GM23338 (cell line): ENCODE data around the gene APOBEC4.

Source experiments
- EZH2 ChIP-seq: fragments of 200-600 bp; sonication (generic); IDR thresholded peaks from one replicate; pipeline ENCODE4 v1.8.0; 2017; ENCODE audit warnings: antibody characterized with exemption, mild to moderate bottlenecking, low read depth; ENCODE audit not compliant: unreplicated experiment
- JUNB ChIP-seq: IDR thresholded peaks from one replicate; pipeline ENCODE4 v1.6.1; 2016; ENCODE audit warnings: antibody characterized with exemption; ENCODE audit not compliant: unreplicated experiment
- POLR2AphosphoS5 ChIP-seq: IDR thresholded peaks from 2 replicates; pipeline ENCODE4 v1.6.1; 2016; ENCODE audit warnings: antibody characterized with exemption, low read depth
- TF ChIP-seq, protein P1 (sequence below), 2 experiments: fragments of 200-600 bp in 1 of 2; sonication (generic) in 1 of 2; conservative IDR thresholded peaks; 2 replicates each; pipeline versions ENCODE4 v1.5.1 to v1.6.1; 2016 to 2017; ENCODE audit warnings: antibody characterized with exemption in 2 of 2, low read depth in 2 of 2, mild to moderate bottlenecking in 2 of 2, moderate library complexity in 1 of 2

DNA sequence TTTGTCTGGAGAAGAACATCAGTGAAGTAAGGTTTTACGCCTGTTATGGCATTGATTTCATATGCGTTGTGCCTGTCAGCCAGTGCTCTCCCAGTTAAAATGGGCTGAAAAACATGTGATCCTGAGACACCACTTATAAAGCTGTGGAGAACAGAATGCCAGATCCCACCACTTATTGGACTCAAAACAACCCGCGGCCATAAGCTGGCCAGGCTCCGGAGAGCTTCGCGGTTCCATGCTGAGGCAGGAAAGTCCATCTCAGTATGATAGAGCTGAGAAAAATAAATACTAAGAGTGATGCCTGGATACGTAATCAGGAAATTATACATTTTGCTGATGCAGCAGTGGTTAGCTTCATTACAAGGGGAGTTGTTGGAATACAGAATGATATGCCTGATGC, 5.1 kb downstream of the APOBEC4 start:
- TF ChIP-seq, protein P1, sequence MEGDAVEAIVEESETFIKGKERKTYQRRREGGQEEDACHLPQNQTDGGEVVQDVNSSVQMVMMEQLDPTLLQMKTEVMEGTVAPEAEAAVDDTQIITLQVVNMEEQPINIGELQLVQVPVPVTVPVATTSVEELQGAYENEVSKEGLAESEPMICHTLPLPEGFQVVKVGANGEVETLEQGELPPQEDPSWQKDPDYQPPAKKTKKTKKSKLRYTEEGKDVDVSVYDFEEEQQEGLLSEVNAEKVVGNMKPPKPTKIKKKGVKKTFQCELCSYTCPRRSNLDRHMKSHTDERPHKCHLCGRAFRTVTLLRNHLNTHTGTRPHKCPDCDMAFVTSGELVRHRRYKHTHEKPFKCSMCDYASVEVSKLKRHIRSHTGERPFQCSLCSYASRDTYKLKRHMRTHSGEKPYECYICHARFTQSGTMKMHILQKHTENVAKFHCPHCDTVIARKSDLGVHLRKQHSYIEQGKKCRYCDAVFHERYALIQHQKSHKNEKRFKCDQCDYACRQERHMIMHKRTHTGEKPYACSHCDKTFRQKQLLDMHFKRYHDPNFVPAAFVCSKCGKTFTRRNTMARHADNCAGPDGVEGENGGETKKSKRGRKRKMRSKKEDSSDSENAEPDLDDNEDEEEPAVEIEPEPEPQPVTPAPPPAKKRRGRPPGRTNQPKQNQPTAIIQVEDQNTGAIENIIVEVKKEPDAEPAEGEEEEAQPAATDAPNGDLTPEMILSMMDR (conservative IDR thresholded peaks at IDR 0.05; ENCODE audit: low read depth in 2 of 2): no peak
- TF ChIP-seq POLR2AphosphoS5: no peak
- no peak for TF ChIP-seq EZH2
- TF ChIP-seq JUNB: no peak
